Small intestine (tissue), 7 donors: Measurements from ENCODE around the gene POLD4. TPM values are rescaled to one million over a fixed set of nuclear protein-coding genes. Genes with fewer than 3 reads are reported as not detected.

ENCODE experiments used
- DNase-seq, 2 donors: peaks; one replicate each; pipeline versions ENCODE4 v3.0.0 to v3.0.0-alpha.2; 2013
- FAIRE-seq: peaks from 2 replicates; lab custom pipeline; 2012; peaks lifted over from hg19 to GRCh38; lab: Jason Lieb, UNC
- H3K27ac ChIP-seq, 3 donors: one replicate each; pipeline ENCODE4 v1.5.1; 2013; ENCODE audit warnings: low read length in 2 of 3, mild to moderate bottlenecking in 2 of 3, control low read depth in 1 of 3, inconsistent platforms in 1 of 3, low read depth in 1 of 3, moderate library complexity in 1 of 3
- H3K27me3 ChIP-seq, 3 donors: one replicate each; pipeline ENCODE4 v1.6.1; 2013; ENCODE audit warnings: low read length in 3 of 3, inconsistent platforms in 1 of 3; ENCODE audit not compliant: control insufficient read depth in 3 of 3, insufficient read depth in 3 of 3
- H3K36me3 ChIP-seq, 3 donors: one replicate each; pipeline ENCODE4 v1.6.1; 2013; ENCODE audit warnings: low read length in 3 of 3, inconsistent platforms in 1 of 3, low read depth in 1 of 3, mild to moderate bottlenecking in 1 of 3, moderate library complexity in 1 of 3; ENCODE audit not compliant: control insufficient read depth in 3 of 3, insufficient read depth in 2 of 3
- H3K4me1 ChIP-seq, 3 donors: one replicate each; pipeline ENCODE4 v1.6.1; 2013; ENCODE audit warnings: low read length in 2 of 3, inconsistent platforms in 1 of 3, low read depth in 1 of 3, mild to moderate bottlenecking in 1 of 3, moderate library complexity in 1 of 3; ENCODE audit not compliant: control insufficient read depth in 3 of 3, insufficient read depth in 2 of 3
- H3K4me3 ChIP-seq, 3 donors: one replicate each; pipeline ENCODE4 v1.5.1; 2013; ENCODE audit warnings: low read length in 3 of 3, control low read depth in 1 of 3, inconsistent platforms in 1 of 3, low read depth in 1 of 3, mild to moderate bottlenecking in 1 of 3, moderate library complexity in 1 of 3
- H3K9me3 ChIP-seq, 2 donors: one replicate each; pipeline ENCODE4 v1.6.1; 2013; ENCODE audit warnings: low read depth in 1 of 2, low read length in 1 of 2; ENCODE audit not compliant: control insufficient read depth in 2 of 2, insufficient read depth in 1 of 2
- WGBS, 3 donors: extraction: QIAGEN DNeasy Blood & Tissue Kit; methylation state at CpG; one replicate each; pipeline ENCODE4 v1.1.7; 2013; 5-methylcytosine and 5-hydroxymethylcytosine counted together
- polyA plus RNA-seq, 4 donors: library from polyadenylated mRNA; stranded (reverse) in 3 of 4; unstranded in 1 of 4; fragments of 200-250 nt in 3 of 4; fragments of 120-200 nt in 1 of 4; gene quantifications; one replicate each; pipeline versions ENCODE4 v1.2.1 to v1.2.3, GENCODE V29; 2013
- donor health status: healthy with polysubstance abuse.
- donor health status: control.
- donor health status: control.
- donor health status: Bipolar disorder and iron deficiency.
- donor health status: healthy.

POLD4 gene
- polyA plus RNA-seq, 4 donors, result 137 to 492 (median 310) TPM

- FAIRE-seq (no peak), DNase-seq (no peak)
- Histone ChIP-seq H3K9me3 (no peaks in the 10 kb centered on the region), H3K36me3 (peaks cover 0 to 62% (median 0%) of the 10 kb centered on the region in 3 donors), H3K27ac (peak overlapping the region in 2 of 3 donors; percentile 19 to 90), H3K27me3 (no peaks in the 10 kb centered on the region), H3K4me1 (peaks cover 0 to 64% (median 0%) of the 10 kb centered on the region in 3 donors), H3K4me3 (peak overlapping the region in 1 of 3 donors; percentile 4)
- 42 to 60% (median 50%) methylated on average over 7 to 8 of the region's 8 CpGs for WGBS, 3 donors
Measured at GRCh38 chr11:67366546-67366945, 13.2 kb upstream of the POLD4 start.

GRCh38 chr11:67365736-67366444, 12.5 kb upstream of the POLD4 start:
- 70 to 89% (median 82%) methylated on average over 14 of the region's 14 CpGs for WGBS, 3 donors

GRCh38 chr11:67364783-67365722, 11.7 kb upstream of the POLD4 start:
- no peaks in the 10 kb centered on the region for H3K27me3 ChIP-seq
- H3K9me3 ChIP-seq, result no peaks in the 10 kb centered on the region
- DNase-seq, result peak in 1 of 2 donors; percentile 57
- peaks cover 0 to 53% (median 0%) of the 10 kb centered on the region in 3 donors for H3K4me1 ChIP-seq
- FAIRE-seq, result no peak
- 83 to 87% (median 84%) methylated on average over 21 to 24 of the region's 24 CpGs for WGBS, 3 donors
- H3K27ac ChIP-seq, result peak overlapping the region in 1 of 3 donors; percentile 90
- peaks cover 0 to 54% (median 0%) of the 10 kb centered on the region in 3 donors for H3K36me3 ChIP-seq
- no peak overlapping the region for H3K4me3 ChIP-seq

More at GRCh38 chr11:67365736-67366444, 12.5 kb upstream of the POLD4 start:
- DNase-seq (no peak), FAIRE-seq (no peak)
- Histone ChIP-seq H3K4me3 (peak overlapping the region in 1 of 3 donors; percentile 4), H3K36me3 (peaks cover 0 to 58% (median 0%) of the 10 kb centered on the region in 3 donors), H3K27me3 (no peaks in the 10 kb centered on the region), H3K27ac (peak overlapping the region in 1 of 3 donors; percentile 90), H3K9me3 (no peaks in the 10 kb centered on the region), H3K4me1 (peaks cover 0 to 58% (median 0%) of the 10 kb centered on the region in 3 donors)

GRCh38 chr11:67364169-67364568, 10.8 kb upstream of the POLD4 start:
- Histone ChIP-seq H3K4me3 (no peak overlapping the region), H3K36me3 (peaks cover 0 to 45% (median 0%) of the 10 kb centered on the region in 3 donors), H3K4me1 (peaks cover 0 to 48% (median 0%) of the 10 kb centered on the region in 3 donors), H3K27me3 (no peaks in the 10 kb centered on the region), H3K9me3 (no peaks in the 10 kb centered on the region), H3K27ac (no peak overlapping the region)
- no peak for DNase-seq
- 82 to 86% (median 82%) methylated on average over 3 of the region's 3 CpGs for WGBS, 3 donors
- FAIRE-seq, result no peak

- Histone ChIP-seq H3K27me3 (no peaks in the 10 kb centered on the region), H3K36me3 (peaks cover 0 to 4% (median 0%) of the 10 kb centered on the region in 3 donors), H3K27ac (no peak overlapping the region), H3K4me3 (no peak overlapping the region), H3K9me3 (no peaks in the 10 kb centered on the region), H3K4me1 (peaks cover 4 to 42% (median 5%) of the 10 kb centered on the region in 3 donors)
- DNase-seq (no peak), FAIRE-seq (no peak)
- 80 to 84% (median 82%) methylated on average over 12 of the region's 12 CpGs for WGBS, 3 donors
Measured at GRCh38 chr11:67357831-67358670, 4.7 kb upstream of the POLD4 start.

GRCh38 chr11:67356864-67357561, 3.7 kb upstream of the POLD4 start:
- no peak for FAIRE-seq
- Histone ChIP-seq H3K9me3 (no peaks in the 10 kb centered on the region), H3K36me3 (peaks cover 0 to 4% (median 0%) of the 10 kb centered on the region in 3 donors), H3K4me1 (peaks cover 4 to 52% (median 5%) of the 10 kb centered on the region in 3 donors), H3K27ac (peak overlapping the region; percentile 92 to 99 (median 99)), H3K4me3 (peak overlapping the region in 1 of 3 donors; percentile 27), H3K27me3 (no peaks in the 10 kb centered on the region)
- DNase-seq, result peak; percentile 88 to 90
- WGBS, 3 donors, result 27 to 39% (median 33%) methylated on average over 3 of the region's 3 CpGs

- H3K27me3 ChIP-seq, result no peaks in the 10 kb centered on the region
- peaks cover 4 to 58% (median 5%) of the 10 kb centered on the region in 3 donors for H3K4me1 ChIP-seq
- H3K9me3 ChIP-seq, result no peaks in the 10 kb centered on the region
- H3K4me3 ChIP-seq, result peak overlapping the region in 1 of 3 donors; percentile 27
- FAIRE-seq, result no peak
- DNase-seq, result no peak
- peaks cover 0 to 8% (median 0%) of the 10 kb centered on the region in 3 donors for H3K36me3 ChIP-seq
- WGBS, 3 donors, result 28 to 46% (median 44%) methylated on average over 3 to 4 of the region's 4 CpGs
- H3K27ac ChIP-seq, result peak overlapping the region; percentile 92 to 99 (median 99)
Measured at GRCh38 chr11:67356387-67356863, 3.1 kb upstream of the POLD4 start.
